KMS-11 (cell line): ENCODE results near the gene HSPH1.

ENCODE experiments used
- H2AFZ ChIP-seq: fragments of 200-600 bp; sonication (generic); 2 replicates; pipeline ENCODE4 v1.6.1; 2016; ENCODE audit warnings: antibody characterized with exemption, mixed run types, low read depth
- H3K27ac ChIP-seq: fragments of 200-600 bp; sonication (generic); 2 replicates; pipeline ENCODE4 v1.6.1; 2016; ENCODE audit warnings: mild to moderate bottlenecking, mixed run types
- H3K27me3 ChIP-seq: fragments of 200-600 bp; sonication (generic); 2 replicates; pipeline ENCODE4 v1.6.1; 2017; ENCODE audit warnings: mild to moderate bottlenecking, low read depth, mixed run types, moderate library complexity; ENCODE audit not compliant: insufficient read depth
- H3K36me3 ChIP-seq: fragments of 200-600 bp; sonication (generic); 2 replicates; pipeline ENCODE4 v1.6.1; 2017; ENCODE audit warnings: mild to moderate bottlenecking, mixed run types; ENCODE audit not compliant: insufficient read depth
- H3K4me1 ChIP-seq: fragments of 200-600 bp; sonication (generic); 2 replicates; pipeline ENCODE4 v1.6.1; 2016; ENCODE audit warnings: mild to moderate bottlenecking, low read depth, mixed run types; ENCODE audit not compliant: poor library complexity, severe bottlenecking
- H3K4me2 ChIP-seq: fragments of 200-600 bp; sonication (generic); 2 replicates; pipeline ENCODE4 v1.7.0; 2016; ENCODE audit warnings: mild to moderate bottlenecking, mixed run types
- H3K4me3 ChIP-seq: fragments of 200-600 bp; sonication (generic); IDR thresholded peaks from 2 replicates; pipeline ENCODE4 v1.6.1; 2017; ENCODE audit warnings: low read depth, low read length, mixed read lengths; ENCODE audit not compliant: insufficient read depth
- H3K79me2 ChIP-seq: fragments of 200-600 bp; sonication (generic); 2 replicates; pipeline ENCODE4 v1.6.1; 2016; ENCODE audit warnings: low read depth, mixed run types; ENCODE audit not compliant: insufficient read depth
- H3K9ac ChIP-seq: fragments of 200-600 bp; sonication (generic); 2 replicates; pipeline ENCODE4 v1.6.1; 2016; ENCODE audit warnings: mild to moderate bottlenecking, mixed run types
- H4K20me1 ChIP-seq: fragments of 200-600 bp; sonication (generic); 2 replicates; pipeline ENCODE4 v1.6.1; 2016; ENCODE audit warnings: mild to moderate bottlenecking, mixed run types; ENCODE audit not compliant: insufficient read depth
- TF ChIP-seq, protein P1 (sequence below): fragments of 200-600 bp; sonication (generic); conservative IDR thresholded peaks from 2 replicates; pipeline ENCODE4 v1.6.1; 2017; ENCODE audit warnings: low read depth, mild to moderate bottlenecking, antibody characterized with exemption, low read length, moderate library complexity, mixed read lengths

The HSPH1 gene

DNA sequence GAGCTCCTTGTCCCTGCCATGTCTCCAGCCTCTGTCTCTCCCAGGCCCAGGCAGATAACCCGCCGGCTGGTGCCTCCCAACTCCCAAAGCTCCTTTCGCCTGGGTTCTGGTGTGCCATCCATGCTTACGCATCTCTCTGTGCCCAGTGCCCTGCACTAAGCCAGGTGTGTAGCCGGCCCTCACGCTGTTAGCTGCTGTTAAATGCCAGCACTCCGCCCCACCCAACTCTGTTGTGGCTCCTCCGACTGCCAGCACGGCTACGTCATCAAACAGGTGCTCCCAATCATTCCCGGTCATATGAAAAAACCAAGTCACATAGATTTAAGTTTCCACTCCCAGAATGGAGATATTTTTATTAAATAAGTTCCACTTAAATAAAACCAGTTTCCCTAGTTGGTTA lies 7.0 kb upstream of the HSPH1 start:
- no peaks in the 10 kb centered on the region for H4K20me1 ChIP-seq
- TF ChIP-seq, protein P1, sequence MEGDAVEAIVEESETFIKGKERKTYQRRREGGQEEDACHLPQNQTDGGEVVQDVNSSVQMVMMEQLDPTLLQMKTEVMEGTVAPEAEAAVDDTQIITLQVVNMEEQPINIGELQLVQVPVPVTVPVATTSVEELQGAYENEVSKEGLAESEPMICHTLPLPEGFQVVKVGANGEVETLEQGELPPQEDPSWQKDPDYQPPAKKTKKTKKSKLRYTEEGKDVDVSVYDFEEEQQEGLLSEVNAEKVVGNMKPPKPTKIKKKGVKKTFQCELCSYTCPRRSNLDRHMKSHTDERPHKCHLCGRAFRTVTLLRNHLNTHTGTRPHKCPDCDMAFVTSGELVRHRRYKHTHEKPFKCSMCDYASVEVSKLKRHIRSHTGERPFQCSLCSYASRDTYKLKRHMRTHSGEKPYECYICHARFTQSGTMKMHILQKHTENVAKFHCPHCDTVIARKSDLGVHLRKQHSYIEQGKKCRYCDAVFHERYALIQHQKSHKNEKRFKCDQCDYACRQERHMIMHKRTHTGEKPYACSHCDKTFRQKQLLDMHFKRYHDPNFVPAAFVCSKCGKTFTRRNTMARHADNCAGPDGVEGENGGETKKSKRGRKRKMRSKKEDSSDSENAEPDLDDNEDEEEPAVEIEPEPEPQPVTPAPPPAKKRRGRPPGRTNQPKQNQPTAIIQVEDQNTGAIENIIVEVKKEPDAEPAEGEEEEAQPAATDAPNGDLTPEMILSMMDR = no peak
- no peak overlapping the region for H3K9ac ChIP-seq
- H3K27me3 ChIP-seq = no peaks in the 10 kb centered on the region
- H2AFZ ChIP-seq = no peak overlapping the region
- H3K27ac ChIP-seq = no peak overlapping the region
- peaks cover 13% of the 10 kb centered on the region for H3K4me1 ChIP-seq
- no peak overlapping the region for H3K4me3 ChIP-seq
- no peaks in the 10 kb centered on the region for H3K36me3 ChIP-seq
- no peaks in the 10 kb centered on the region for H3K79me2 ChIP-seq
- H3K4me2 ChIP-seq = no peak overlapping the region

DNA sequence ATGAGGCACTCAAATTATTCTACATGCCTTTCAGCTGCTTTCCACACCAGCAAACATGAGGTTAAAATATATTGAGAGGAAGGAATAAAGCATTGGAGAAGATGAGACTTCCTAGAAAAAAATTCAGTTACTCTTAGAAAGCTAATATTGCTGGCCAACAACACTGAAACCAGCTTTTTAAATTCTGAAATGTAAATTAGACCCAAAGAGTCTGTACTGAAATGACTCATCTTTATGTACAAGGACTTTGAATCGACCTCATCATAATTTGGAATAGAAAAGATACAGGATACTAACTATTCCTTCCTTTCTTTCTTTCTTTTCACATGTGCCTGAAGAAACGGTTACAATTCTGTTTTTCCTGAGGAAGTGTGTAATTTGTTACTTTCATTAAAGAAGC lies 6.5 kb upstream of the HSPH1 start:
- Histone ChIP-seq H3K27me3 (no peaks in the 10 kb centered on the region), H3K79me2 (no peaks in the 10 kb centered on the region), H4K20me1 (no peaks in the 10 kb centered on the region), H3K36me3 (no peaks in the 10 kb centered on the region), H3K4me1 (peaks cover 18% of the 10 kb centered on the region), H2AFZ (no peak overlapping the region), H3K27ac (no peak overlapping the region), H3K4me2 (no peak overlapping the region; the same call in 1 of the 2 replicates), H3K4me3 (no peak overlapping the region), H3K9ac (no peak overlapping the region)
- TF ChIP-seq, protein P1 = no peak

DNA sequence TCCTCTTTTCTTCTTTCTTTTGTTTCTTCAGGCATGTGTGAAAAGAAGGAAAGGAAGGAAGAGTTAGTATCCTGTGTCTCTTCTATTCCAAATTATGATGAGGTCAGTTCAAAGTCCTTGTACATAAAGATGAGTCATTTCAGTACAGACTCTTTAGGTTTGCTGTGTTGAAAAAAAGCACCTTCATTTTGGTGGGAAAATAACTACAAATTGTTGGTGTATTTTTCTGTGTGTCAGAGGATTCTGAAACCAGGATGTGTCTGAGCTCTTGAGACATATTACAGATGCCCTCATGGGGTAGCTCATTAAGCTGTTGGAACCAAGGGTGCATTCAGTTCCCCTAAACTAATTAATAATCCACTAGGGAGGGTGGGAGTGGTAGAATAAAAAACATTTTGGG lies 5.8 kb upstream of the HSPH1 start:
- TF ChIP-seq, protein P1 = no peak
- no peak overlapping the region for H3K27ac ChIP-seq
- no peak overlapping the region for H3K9ac ChIP-seq
- no peaks in the 10 kb centered on the region for H3K27me3 ChIP-seq
- H2AFZ ChIP-seq = no peak overlapping the region
- no peak overlapping the region; the same call in 1 of the 2 replicates for H3K4me2 ChIP-seq
- H3K79me2 ChIP-seq = no peaks in the 10 kb centered on the region
- H4K20me1 ChIP-seq = no peaks in the 10 kb centered on the region
- H3K4me1 ChIP-seq = peaks cover 21% of the 10 kb centered on the region
- no peak overlapping the region for H3K4me3 ChIP-seq
- no peaks in the 10 kb centered on the region for H3K36me3 ChIP-seq

DNA sequence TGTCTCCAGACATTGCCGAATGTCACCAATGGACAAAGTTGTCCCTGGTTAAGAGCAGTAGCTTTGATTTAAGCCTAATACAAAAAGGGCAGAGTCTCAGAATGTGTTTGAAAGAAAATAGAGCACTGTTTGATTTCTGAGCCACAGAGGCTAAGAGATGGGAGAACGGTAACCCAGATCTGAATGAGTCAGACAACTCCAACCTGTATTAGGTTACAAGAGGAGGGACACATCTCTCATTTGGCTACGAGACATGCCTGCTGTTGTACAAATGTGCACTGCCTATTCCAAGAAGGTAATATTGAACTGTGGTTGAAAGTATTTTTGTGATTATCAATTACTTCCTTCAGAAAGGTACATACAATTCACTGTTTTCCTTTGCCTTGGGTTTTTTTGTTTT lies 4.9 kb upstream of the HSPH1 start:
- Histone ChIP-seq H3K36me3 (no peaks in the 10 kb centered on the region), H3K27ac (no peak overlapping the region), H3K79me2 (no peaks in the 10 kb centered on the region), H2AFZ (no peak overlapping the region), H3K27me3 (no peaks in the 10 kb centered on the region), H3K9ac (no peak overlapping the region), H3K4me1 (peaks cover 21% of the 10 kb centered on the region), H3K4me3 (no peak overlapping the region), H4K20me1 (no peaks in the 10 kb centered on the region), H3K4me2 (no peak overlapping the region)
- TF ChIP-seq, protein P1 = no peak
